Brain microvascular endothelial cell (primary cell): ENCODE data around the gene HES1.
A peak's percentile ranks its signal among the peaks of the same experiment; 100 is the strongest.
"Not testable (repeated sequence)": the region's sequence is repeated elsewhere in the genome, so short reads cannot be mapped to it uniquely, and the experiment has no call there.

Experiments used
- DNase-seq: peaks from one replicate; pipeline ENCODE4 v3.0.0-alpha.2; 2020
- H3K27ac ChIP-seq: fragments of 250-450 bp; sonication (Bioruptor Pico); 2 replicates; pipeline ENCODE4 v1.5.1; 2020; ENCODE audit warnings: mild to moderate bottlenecking, moderate library complexity
- H3K27me3 ChIP-seq: fragments of 250-450 bp; sonication (Bioruptor Pico); replicated peaks from 2 replicates; pipeline ENCODE4 v1.5.1; 2020; ENCODE audit warnings: mild to moderate bottlenecking
- H3K36me3 ChIP-seq: fragments of 250-450 bp; sonication (Bioruptor Pico); replicated peaks from 2 replicates; pipeline ENCODE4 v1.5.1; 2020; ENCODE audit warnings: mild to moderate bottlenecking
- H3K4me3 ChIP-seq: 2 replicates; pipeline ENCODE4 v1.5.1; 2011; ENCODE audit warnings: low read depth, mild to moderate bottlenecking, control low read depth, low read length, moderate library complexity
- in situ Hi-C: cut with HindIII; loops from 2 replicates; pipeline ENCODE4 v1.10.0; 2017; ENCODE audit warnings: low sequenced_read_pairs, low pct_ligation_motif_present
- TF ChIP-seq, protein P1 (sequence below): IDR thresholded peaks from 2 replicates; pipeline ENCODE4 v1.5.1; 2011; ENCODE audit warnings: low read depth, mild to moderate bottlenecking, moderate library complexity, low read length, control low read depth, inconsistent platforms; ENCODE audit errors: missing control alignments

The HES1 gene, protein sequence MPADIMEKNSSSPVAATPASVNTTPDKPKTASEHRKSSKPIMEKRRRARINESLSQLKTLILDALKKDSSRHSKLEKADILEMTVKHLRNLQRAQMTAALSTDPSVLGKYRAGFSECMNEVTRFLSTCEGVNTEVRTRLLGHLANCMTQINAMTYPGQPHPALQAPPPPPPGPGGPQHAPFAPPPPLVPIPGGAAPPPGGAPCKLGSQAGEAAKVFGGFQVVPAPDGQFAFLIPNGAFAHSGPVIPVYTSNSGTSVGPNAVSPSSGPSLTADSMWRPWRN

DNA sequence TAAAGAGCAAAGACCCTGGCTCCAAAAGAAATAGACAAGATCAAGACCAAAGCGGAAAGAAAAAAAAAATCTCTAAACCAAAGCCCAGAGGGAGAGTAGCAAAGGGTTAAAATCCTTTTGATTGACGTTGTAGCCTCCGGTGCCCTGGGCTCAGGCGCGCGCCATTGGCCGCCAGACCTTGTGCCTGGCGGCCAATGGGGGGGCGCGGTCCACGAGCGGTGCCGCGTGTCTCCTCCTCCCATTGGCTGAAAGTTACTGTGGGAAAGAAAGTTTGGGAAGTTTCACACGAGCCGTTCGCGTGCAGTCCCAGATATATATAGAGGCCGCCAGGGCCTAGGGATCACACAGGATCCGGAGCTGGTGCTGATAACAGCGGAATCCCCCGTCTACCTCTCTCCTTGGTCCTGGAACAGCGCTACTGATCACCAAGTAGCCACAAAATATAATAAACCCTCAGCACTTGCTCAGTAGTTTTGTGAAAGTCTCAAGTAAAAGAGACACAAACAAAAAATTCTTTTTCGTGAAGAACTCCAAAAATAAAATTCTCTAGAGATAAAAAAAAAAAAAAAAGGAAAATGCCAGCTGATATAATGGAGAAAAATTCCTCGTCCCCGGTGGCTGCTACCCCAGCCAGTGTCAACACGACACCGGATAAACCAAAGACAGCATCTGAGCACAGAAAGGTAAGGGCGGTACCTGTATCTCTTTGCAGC is at the start of gene HES1:
Gene HES1 (plus strand): TSS at position 343 of the 713 bp plus-strand sequence. CDS start 233 bp downstream, at position 576.
- DNase-seq, result peak; percentile 98
- H3K36me3 ChIP-seq, result peaks cover 2% of the 10 kb centered on the region
- peaks cover 13% of the 10 kb centered on the region for H3K27me3 ChIP-seq
- H3K4me3 ChIP-seq, result peak within 1 kb of the TSS; percentile 94
- TF ChIP-seq, protein P1, sequence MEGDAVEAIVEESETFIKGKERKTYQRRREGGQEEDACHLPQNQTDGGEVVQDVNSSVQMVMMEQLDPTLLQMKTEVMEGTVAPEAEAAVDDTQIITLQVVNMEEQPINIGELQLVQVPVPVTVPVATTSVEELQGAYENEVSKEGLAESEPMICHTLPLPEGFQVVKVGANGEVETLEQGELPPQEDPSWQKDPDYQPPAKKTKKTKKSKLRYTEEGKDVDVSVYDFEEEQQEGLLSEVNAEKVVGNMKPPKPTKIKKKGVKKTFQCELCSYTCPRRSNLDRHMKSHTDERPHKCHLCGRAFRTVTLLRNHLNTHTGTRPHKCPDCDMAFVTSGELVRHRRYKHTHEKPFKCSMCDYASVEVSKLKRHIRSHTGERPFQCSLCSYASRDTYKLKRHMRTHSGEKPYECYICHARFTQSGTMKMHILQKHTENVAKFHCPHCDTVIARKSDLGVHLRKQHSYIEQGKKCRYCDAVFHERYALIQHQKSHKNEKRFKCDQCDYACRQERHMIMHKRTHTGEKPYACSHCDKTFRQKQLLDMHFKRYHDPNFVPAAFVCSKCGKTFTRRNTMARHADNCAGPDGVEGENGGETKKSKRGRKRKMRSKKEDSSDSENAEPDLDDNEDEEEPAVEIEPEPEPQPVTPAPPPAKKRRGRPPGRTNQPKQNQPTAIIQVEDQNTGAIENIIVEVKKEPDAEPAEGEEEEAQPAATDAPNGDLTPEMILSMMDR, result no peak
- in situ Hi-C loops, result no loop called here
- peak within 1 kb of the TSS; percentile 89 for H3K27ac ChIP-seq

DNA sequence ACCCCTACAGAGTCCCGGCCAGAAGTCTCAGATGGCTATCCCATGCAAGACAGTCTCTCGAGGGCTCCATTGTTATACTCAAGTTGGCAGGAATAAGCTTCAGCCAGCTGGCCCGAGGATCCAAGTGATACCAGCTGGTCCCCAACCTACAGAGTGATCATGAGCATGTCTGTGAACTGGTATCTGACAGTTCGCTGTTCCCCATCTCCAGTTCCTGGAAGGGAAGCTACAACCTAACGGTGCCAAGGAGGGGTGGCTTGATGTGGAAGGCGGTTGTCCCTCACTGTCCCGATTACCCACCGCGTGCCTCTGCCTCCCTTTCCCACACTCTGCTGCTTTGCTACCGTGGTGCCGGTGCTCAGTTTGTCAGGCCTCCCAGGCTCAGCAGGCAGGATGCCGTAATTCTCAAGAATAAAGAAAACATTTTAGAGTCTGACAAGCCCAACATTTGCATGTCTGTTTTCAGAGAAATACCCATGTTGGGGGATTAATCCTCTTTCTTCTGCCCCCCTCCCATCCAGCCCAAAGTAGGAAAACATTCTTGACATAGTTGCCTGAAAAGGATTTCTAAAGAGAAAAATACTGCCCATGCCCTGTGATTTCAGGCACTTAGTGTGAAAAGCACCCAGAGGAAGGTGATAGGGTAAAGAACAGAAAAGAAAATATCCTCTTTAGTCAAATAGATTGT is 49.4 kb upstream of the HES1 start:
- no peak overlapping the region for H3K4me3 ChIP-seq
- H3K27me3 ChIP-seq, result no peaks in the 10 kb centered on the region
- DNase-seq, result peak; percentile 27
- TF ChIP-seq, protein P1, result no peak
- no peak overlapping the region for H3K27ac ChIP-seq
- in situ Hi-C loops, result no loop called here
- no peaks in the 10 kb centered on the region for H3K36me3 ChIP-seq

DNA sequence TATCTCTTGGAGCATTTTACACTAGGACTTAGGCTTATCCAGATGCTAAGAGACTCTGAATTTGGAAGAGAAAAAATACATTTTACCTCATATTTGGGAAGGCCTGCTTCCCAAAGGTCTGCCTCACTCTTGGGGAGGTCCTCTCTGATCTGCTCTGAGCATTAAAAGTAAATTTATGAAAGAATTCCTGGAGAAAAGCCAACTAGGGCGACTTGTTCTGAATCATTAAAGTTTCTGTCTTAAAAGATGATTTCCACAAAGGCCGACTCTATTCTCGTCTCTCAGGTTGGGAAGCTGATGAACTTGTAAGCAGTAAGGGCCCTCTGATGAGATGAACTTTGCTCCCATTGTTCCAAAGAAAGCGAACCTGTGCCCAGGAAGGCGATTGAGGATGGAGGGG is 48.7 kb upstream of the HES1 start:
- H3K27me3 ChIP-seq, result no peaks in the 10 kb centered on the region
- H3K27ac ChIP-seq, result no peak overlapping the region
- H3K36me3 ChIP-seq, result no peaks in the 10 kb centered on the region
- TF ChIP-seq, protein P1, result no peak
- DNase-seq, result no peak
- in situ Hi-C loops, result no loop called here
- no peak overlapping the region for H3K4me3 ChIP-seq

DNA sequence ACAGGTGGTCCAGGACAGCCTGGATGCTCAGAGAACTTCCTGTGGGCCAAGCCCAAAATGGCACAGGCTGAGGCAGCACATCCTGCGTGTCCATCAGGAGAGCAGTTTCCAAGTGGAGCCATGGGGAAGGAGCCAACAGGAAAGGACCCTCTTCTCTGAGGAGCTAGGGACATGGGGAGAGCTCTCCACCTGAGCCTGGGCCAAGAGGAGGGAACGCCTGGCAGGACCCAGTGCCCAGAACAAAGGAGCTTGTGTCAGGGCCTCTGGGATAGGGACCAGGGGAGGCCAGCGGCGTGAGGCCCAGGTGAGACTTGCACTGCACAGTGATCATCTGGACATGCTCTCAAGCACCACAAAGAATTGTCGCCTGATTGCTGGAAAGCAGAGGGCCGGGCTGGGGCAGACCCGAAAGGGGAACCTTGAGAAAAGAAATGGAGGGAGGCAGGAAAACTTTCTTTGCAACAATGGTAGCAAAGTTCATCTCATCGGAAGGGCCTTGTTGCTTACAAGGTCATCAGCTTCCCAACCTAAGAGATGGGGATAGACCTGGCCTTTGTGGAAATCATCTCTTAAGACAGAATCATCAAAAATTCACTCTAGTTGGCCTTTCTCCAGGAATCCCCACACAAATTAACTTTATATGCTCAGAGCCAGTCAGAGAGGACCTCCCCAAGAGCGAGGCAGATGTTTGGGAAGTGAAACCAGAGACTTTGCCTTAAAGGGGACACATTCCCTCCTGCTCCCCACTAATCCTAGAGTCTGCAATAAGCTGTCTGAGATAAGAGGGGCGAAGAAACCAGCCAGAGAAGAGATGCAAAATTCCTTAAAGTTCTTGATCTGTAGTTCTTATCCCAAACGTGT is 47.7 kb upstream of the HES1 start:
- TF ChIP-seq, protein P1, result no peak
- no peak overlapping the region for H3K4me3 ChIP-seq
- no peaks in the 10 kb centered on the region for H3K36me3 ChIP-seq
- H3K27ac ChIP-seq, result no peak overlapping the region
- H3K27me3 ChIP-seq, result no peaks in the 10 kb centered on the region
- in situ Hi-C loops, result no loop called here
- no peak for DNase-seq

DNA sequence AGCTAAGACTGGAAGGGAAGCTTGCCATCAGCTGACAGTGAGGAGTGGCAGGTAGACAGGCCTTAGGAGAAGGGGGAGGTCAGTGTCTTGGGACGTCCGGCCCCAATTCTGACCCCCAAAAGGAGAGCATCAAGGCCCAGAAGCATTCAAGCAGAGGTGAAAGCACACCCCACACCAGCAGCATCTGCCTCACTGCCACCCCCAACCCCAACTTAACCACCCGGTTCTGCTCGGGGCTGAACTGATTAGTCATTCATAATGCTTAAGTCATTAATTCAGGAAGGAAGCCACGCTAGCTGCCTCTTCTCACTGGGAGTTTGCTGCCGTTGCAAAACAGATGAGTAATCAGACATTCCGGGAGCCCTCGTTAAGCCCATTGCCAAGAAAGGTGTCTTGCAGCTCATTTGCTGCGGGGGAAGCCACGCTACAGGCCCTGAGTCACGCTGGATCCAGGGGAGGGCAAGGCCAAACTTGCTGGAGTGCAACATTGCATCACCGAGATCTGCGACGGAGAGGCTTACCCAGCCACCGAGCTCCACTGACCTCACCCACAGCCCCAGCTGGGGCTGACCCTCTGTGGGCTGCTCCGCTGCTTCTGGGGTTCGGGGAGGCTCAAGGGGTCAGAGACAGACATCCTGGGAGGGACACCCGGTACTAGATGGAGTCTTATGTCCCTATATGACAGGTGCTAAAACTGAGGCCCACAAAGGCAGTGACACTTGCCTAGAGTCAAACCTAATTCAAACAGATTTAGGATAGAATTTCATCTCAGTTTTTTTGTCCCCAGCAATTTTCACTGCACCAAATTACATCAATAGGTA is 46.4 kb upstream of the HES1 start:
- in situ Hi-C loops, result no loop called here
- Histone ChIP-seq H3K27ac (peak overlapping the region; percentile 80), H3K4me3 (no peak overlapping the region)

DNA sequence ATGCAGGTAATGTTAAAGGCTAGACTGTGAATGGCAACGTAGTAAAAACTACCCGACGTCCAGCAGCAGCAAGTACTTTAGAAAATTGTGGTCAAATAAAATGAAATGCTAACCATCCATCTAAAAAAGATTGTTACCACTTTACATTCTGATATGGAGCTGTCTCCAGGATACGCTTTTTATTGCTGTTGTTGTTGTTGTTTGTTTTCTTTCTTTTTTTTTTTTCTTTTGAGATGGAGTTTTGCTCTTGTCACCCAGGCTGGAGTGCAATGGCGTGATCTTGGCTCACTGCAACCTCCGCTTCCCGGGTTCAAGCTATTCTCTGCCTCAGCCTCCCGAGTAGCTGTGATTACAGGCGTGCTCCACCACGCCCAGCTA is 45.8 kb upstream of the HES1 start:
- H3K36me3 ChIP-seq, DNase-seq, H3K27me3 ChIP-seq, H3K4me3 ChIP-seq, in situ Hi-C loops: not testable (repeated sequence)
- H3K27ac ChIP-seq, result peak overlapping the region; percentile 80

More for the DNA sequence above, 46.4 kb upstream of the HES1 start:
- TF ChIP-seq, protein P1, result no peak
- no peaks in the 10 kb centered on the region for H3K27me3 ChIP-seq
- peak; percentile 98 for DNase-seq
- H3K36me3 ChIP-seq, result no peaks in the 10 kb centered on the region
